HG03108 (cell line): ENCODE data around the gene ZFYVE26.
"Not testable (repeated sequence)": the region's sequence is repeated elsewhere in the genome, so short reads cannot be mapped to it uniquely, and the experiment has no call there.

ENCODE experiments used
- ATAC-seq: cut with Tn5 transposase; IDR thresholded peaks from one replicate; pipeline ENCODE4 v1.9.1; 2021; ENCODE audit warnings: moderate library complexity; ENCODE audit not compliant: unreplicated experiment

ZFYVE26 gene

DNA sequence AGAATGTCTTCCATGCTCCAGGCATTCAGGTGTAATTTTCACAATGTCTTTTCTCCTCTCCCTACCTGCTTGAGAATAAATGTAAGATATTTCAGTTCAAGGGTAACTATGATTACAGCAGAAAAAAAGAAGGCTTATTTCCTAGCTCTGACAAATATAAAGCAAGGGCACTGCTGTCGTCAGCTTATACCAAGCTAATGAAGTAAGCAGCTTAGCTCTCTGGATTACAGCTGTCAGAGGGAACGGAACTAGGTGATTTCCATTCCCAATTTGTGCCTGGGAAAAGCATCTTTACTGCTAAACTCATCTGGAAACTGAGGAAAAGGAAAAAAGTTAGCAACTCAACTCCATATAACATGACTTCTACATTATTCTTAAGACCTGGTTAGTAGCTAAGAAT is 56.5 kb downstream of the ZFYVE26 start:
- no peak for ATAC-seq

DNA sequence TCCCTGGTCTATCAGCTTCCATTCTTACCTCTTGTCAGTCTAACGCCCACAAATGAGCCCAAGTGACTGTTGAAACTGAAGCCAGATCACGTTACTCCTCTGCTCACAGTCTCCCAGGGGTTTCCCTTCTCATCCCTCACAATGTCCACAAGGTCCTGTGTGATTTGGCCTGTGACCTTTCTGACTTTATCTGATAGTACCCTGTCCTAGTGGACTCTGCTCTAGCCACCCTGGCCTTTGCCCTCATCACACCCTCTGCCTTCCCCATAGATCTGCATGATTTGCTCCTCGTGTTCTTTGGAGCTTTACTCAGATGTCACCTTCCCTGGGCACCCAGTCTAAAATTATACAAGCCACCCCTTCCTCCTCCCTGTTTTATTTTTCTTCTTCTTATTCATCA is 59.2 kb downstream of the ZFYVE26 start:
- ATAC-seq = no peak

DNA sequence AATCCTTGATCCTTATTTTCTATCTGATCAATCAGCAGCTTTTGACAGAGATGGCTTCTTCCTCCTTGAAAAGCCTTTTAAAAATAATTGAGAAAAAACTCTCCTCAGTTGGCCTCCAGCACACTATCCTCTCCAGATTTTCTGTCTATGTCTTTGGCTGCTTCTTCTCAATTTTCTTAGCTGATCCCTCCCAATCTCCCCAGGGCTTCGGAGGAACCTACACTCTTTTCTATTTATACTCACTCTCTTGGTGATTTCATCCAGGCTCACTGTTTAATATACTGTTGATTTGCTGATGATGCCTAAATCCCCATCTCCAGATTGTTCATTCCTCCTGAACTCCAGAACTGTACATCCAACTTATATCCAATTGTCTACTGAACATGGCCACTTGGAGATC is 59.9 kb downstream of the ZFYVE26 start:
- no peak for ATAC-seq

DNA sequence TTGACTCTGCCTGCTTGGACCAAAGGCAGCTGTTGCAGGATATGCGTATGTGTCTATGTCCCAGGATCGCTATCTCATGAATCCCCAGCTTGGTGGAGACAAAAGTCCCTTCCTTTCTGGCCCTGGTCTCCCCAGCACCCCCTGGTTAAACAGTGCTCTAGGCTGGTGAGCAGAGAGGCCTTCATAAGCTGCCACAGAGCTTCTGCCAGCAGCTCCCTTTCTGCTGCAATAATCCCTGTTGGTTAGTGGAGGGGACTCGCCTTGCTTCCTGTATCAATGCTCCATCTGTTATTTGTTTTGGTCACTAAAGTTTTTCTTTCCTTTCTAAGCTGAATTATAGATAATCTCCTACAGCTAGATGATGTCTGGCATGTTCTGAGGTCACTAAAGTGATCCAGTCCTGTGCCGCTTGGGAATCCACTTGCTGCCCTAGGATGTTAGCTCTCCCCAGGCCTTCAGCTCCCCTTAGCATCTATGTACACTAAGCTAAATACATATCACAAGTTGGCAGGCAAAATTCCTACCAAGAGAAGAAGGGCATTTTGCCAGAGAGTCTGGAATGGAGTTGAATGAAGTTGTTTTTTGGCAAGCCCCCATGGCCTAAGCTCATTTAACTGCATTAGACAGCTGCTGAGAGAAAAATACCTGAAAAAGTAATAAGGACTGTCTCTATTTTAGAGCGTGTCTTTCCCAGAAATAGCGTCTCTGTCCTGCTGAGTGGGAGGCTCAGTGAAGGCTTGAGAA is 66.9 kb downstream of the ZFYVE26 start:
- ATAC-seq = no peak

DNA sequence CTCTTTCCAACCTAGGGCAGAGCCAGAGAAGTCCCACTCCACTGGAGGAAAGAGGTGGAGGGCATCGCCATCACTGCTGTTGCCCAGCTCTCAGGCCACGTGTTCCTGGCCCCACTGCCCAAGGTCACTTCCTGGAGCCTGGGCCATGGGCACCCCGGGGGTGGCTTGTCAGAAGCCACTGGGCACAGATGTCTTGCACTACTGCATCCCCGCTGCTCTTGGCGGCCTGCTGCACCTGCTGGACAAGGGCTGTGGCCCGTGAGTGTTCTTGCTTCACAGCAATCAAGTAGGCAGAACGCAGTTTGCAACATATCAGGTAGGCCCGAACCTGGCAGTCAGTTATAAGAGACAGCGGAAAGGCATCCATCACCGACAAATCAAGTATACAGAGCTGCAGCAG is 68.1 kb downstream of the ZFYVE26 start:
- no peak for ATAC-seq

DNA sequence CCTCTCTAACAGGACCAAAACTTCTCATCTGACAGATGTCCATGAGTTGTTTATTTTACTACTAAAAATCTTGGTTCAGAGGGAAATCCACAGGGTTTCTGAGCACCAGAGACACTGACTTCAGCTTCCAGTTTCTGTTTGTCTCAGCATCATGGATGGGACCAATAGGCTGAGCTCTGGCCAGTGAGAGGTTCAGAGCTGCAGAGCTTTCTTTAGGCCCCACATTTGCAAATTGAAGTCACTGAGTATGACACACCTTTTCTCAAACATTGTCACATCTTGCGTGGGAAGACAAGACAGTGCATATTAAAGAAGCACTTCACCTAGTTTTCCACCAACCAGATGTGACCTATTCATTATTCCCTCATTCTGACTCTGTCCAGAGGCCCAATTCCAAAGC is 69.5 kb downstream of the ZFYVE26 start:
- no peak for ATAC-seq

DNA sequence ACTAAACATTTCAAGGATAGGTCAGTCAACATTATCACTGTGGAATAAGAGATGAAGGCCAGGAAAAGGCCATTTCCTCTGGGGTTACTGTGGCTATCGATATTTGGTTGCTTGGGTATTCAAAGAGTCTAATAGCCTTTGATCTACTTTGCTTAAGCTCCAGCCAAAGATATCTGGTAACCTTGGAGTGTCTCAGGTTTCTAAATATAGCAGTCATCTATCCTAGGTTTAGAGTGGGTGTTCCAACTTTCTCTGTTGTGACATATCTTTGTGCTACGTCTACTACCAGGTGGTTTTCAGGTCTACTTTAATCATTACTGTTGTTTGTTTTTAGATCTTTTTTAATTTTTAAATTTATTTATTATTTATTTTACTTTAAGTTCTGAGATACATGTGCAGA is 72.3 kb downstream of the ZFYVE26 start:
- no peak for ATAC-seq

DNA sequence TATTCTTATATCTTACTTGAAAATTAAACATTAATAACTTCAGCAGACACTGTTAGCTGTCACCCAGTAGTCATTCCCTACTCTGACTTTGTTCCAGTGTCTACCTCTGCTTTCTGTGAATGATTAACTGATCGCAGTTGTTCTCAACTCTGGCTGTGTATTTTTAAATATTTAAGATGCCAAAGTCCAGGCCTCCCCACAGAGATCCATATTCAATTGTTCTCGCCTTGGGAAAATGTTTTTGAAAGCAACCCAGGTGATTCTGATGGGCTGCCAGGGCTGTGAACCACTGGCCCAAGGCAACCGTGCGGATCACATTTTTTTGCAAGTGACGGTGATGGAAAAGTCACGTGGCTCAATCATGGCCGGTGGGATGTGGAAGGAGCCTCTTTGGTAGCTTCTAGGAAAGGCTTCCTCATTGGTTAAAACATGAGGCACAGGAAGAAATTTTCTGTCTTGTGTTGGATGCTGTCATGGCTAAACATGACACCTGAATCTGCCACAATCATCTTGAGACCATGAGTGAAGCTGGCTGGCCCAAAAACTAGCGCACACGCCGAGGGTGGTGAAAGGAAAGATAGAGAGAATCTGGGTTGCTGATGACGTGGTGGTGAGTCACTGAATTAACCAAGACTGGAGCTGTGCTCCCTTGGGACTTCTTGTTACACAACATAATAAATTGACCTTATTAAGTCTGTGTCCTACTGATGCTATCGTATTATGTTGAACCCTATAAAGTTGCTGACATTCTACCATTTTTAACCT is 77.5 kb downstream of the ZFYVE26 start:
- no peak for ATAC-seq

DNA sequence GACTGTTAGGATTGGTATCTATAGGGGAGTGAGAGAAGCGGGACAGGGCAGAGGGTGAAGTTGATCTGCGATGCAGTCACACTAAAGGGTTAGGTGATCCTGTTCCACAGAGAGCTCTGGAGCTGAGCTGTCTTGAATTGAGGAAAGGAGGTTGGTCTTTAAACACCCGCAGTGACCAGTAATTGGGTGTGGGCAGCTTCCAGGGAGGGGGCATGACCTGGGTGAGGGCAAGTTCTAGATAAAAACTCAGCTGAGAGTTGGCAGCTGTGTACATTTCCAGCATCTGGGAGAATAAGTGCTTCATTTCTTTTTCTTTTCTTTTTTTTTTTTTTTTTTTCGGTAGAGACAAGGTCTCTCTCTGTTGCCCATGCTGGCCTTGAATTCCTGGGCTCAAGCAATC is 79.6 kb downstream of the ZFYVE26 start:
- ATAC-seq = no peak

DNA sequence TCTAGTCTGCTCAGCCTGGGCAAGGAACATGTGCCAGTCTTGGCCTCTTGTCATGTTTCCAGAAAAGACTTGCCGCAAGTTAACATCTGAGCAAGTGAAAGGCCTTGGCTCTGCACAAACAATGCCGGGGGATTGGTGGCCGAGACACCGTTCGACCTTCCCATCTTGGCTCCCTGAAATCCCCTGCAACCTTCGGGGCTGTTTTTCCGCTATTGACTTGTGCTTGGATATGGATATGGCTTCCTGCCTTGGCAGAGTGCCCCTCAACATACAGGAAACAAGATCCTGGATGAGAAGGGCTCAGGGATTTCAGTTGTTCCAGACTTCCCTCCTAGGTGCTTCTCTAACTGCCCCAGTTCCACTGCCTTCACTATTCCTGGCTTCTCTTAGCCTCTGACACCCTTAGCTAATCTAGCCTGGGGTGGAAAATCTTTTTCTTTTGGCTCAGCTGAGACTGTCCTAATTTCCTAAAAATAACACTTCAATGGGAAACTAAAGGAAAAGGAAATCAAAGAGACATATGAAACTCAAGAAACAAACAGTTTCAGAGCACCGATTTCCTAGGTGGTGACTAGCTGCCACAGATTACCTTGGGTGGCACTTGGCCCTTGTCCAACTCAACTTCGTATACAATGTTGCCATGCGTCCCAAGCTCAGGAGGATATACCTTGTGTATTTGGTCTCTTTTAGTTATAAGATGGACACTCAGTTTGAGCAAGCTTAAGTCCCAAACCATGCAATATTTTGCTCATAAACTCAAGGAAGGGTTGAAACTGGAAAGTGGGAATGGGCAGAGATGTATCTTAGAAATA is 80.8 kb downstream of the ZFYVE26 start:
- no peak for ATAC-seq

DNA sequence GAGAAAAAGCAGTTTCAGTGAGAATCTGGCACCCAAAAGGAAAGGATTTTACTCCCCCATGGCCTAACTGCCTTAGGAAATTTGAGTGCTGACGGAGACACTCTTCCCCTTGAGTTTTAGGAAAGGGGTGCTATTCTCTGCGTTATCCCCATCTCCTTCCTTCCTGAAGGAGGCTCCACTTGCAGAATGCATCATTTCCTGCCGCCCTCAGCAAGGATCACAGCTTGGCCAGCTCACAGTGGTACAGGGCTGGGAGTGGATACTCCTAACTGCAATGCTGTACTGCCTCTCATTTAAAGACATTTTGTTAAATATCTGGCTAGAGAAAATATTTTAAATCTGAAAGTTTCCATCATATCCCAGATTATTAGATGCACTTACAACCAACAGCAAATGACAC is 81.7 kb downstream of the ZFYVE26 start:
- no peak for ATAC-seq

DNA sequence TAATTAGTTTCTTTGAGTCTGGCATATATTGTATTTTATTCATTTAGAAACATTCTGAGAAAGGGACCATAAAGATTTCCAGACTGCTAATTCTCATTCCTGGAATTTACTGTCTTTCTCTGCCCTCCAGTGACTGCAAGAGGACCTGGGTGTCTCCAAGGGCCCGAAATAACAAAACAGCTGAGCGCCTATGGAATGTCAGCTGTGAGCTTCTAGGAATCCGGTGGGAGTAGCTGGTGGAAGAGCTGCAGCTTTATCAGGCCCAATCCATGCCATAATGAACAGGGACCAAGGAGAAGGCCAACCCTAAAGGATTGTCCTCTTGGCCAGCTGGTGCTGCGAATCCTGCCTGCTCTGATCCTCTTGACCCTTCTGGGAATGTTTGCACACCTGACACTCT is 82.8 kb downstream of the ZFYVE26 start:
- ATAC-seq = no peak

DNA sequence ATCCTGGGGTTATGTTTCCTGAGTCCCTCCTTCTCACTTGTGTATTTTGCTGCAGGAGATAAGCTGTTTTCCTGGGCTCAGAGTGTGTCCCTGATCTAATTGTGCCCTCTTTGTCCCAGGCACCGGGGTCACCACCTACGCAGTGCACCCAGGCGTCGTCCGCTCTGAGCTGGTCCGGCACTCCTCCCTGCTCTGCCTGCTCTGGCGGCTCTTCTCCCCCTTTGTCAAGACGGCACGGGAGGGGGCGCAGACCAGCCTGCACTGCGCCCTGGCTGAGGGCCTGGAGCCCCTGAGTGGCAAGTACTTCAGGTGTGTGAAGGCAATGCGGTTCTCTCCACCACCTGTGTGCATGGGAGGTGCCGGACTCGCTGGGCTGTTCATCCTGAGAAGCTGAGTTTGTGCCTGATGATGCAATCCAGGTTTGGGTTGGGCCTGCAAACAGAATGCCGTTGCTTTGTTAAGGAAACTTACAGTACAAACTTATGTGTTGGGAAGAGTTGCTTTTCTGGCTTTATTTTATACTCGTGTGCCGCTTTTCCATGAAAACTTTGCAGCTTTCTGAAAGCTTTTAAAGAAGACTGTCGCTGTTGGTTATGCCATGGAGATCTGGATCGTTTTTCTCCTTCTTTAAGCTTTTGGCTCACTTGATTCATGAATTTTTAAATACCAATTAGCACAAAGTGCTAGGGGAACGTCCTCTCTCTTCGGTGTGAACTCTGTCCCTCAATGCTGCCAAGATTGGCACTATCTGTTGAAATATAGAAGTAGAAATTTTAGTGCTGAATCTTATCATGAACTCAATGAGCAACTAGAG is 87.1 kb downstream of the ZFYVE26 start:
- no peak for ATAC-seq

DNA sequence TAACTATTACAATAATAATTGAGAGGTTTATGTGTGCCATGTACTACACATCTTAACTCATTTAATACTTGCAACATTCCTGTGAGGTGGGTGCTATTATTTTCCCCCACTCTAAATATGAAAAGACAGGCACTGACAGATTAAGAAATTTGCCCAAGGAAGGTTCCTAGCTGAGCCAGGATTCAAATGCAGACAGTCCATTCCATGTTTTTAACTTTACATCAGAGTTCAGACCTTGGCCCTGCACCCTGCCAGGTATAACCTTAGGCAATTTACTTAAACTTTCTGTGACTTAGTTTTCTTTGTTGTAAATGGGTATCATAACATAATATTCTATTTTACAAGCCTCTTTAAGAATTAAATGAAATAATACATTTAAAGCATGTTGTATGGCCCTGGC is 88.1 kb downstream of the ZFYVE26 start:
- no peak for ATAC-seq

DNA sequence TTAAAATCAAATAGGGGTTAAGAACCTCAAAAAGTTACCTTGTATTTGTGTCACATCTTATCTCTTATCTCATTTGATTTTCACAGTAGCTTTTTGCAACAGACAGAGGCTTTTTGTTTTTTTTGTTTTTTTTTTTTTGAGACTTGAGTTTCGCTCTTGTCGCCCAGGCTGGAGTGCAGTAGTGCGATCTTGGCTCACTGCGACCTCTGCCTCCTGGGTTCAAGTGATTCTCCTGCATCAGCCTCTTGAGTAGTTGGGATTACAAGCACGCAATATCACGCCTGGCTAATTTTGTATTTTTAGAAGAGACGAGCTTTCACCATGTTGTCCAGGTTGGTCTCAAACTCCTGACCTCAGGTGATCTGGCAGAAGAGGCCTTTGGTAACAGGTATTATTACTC is 89.0 kb downstream of the ZFYVE26 start:
- ATAC-seq = no peak

DNA sequence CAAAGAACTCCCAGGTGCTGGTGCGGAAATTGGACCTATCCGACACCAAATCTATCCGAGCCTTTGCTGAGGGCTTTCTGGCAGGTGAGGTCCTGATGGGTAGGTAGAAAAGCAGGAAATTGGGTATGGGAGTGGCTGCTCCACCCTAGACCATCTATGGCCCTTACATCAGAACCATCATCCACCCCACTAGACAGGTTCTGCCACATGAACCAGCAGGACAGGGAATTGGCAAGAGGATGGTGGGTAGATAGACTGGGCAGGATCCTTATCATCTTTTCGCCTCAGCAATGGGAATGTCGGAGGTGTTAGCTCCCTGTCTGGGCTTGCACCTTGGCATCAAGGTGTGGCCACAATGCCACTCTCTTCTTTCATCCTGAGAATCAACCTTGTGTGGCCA is 91.2 kb downstream of the ZFYVE26 start:
- no peak for ATAC-seq

DNA sequence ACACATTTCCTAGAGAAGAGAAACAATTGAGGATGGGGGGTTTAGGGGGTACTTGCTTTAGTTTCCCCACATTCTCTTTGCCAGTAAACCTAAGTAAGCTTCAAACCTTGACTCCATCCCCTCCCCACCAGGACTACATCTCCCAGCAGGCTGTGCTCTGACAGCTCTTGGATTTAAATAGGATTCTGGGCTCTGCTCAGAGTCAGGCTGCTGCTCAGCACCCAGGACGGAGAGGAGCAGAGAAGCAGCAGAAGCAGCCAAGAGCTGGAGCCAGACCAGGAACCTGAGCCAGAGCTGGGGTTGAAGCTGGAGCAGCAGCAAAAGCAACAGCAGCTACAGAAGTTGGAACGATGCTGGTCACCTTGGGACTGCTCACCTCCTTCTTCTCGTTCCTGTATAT is 94.1 kb downstream of the ZFYVE26 start:
- no peak for ATAC-seq

DNA sequence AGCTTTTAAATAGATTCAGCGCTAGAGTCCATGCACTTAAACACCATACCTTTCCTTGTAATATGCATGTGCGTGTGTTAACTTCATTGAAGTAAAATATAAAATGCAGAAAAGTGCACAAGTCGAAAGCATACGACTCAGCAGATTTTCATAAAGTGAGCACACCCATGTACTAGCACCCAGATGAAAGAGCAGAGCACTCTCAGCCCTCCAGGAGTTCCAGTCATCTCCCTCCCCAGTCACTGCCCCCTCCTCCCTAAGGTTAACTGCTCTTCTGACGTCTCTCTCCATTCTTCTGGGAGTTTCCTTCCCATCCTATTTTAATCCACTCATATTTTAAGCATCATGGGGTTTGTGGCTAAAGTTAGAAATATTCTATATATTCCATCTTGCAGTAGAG is 94.5 kb downstream of the ZFYVE26 start:
- no peak for ATAC-seq

DNA sequence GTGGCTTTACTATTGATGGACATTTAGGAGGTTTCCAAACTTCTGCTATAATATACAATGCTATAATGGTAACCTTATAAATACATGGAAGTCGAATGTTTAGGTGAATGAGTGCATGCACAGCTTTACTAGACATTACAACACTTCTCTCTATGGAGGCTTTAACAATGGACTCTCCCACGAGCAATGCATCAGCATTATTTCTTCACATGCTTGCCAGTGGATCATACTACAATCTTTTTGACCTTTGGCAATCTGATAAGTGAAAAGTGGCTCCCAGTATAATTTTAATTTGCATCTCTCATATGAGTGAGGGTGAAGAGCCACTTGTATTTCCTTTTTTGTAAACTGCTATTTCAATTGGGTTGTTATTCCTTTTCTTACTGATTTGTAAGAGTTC is 96.5 kb downstream of the ZFYVE26 start:
- ATAC-seq = no peak

DNA sequence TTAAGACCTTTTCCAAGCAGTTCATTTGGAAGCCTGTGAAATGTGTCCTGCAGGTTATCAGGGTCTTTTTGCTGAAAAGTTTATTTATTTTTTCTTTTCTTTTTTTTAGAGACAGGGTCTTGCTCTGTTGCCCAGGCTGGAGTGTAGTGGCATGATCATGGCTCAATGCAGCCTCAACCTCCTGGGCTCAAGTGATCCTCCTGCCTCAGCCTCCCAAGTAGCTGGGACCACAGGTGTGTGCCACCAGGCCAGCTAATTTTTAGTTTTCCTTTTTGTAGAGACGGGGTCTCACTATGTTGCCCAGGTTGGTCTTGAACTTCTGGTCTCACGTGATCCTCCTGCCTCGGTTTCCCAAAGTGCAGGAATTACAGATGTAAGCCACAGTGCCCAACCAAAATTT is 97.0 kb downstream of the ZFYVE26 start:
- ATAC-seq = not testable (repeated sequence)

DNA sequence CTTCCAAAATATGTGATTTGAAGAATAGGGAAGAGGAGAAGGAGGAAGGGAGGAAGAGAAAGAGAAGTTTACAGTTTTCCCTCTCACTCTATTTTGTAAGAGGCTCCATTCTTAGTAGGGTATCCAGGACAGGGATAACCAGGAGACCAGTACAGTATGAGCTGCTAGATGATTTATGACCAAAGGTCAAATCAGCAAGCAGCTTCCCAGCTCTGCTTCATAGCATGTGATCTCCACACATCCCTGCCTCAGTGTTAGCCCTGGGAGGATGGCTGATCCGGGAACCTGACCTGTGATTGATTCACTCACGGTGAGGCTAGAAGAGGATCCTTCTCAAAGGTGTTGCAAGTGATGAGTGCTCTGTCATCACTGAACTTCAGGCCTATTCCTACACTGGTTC is 98.1 kb downstream of the ZFYVE26 start:
- ATAC-seq = no peak
